Heart left ventricle (tissue), 16 donors: Measurements from ENCODE around the gene ESYT3. TPM values are rescaled to one million over a fixed set of nuclear protein-coding genes. Genes with fewer than 3 reads are reported as not detected.

Experiments used
- ATAC-seq, 4 donors: fragments of 200-7000 bp; cut with Tn5 transposase; one replicate each; pipeline ENCODE4 v1.9.1; 2020 to 2022; ENCODE audit warnings: moderate library complexity in 4 of 4, mild to moderate bottlenecking in 3 of 4, moderate number of reproducible peaks in 1 of 4
- DNase-seq, 5 donors: peaks; one replicate each; pipeline ENCODE4 v3.0.0-alpha.2; 2020
- H3K27ac ChIP-seq, 12 donors: fragments of 200-600 bp; sonication (generic) in 4 of 12; one replicate each; pipeline versions ENCODE4 v1.5.0 to v1.8.0; 2016 to 2022; ENCODE audit warnings: mild to moderate bottlenecking in 2 of 12
- H3K27me3 ChIP-seq, 9 donors: fragments of 200-600 bp; sonication (generic) in 2 of 9; one replicate each; pipeline versions ENCODE4 v1.5.1 to v1.8.0; 2016 to 2022; ENCODE audit warnings: mild to moderate bottlenecking in 3 of 9
- H3K36me3 ChIP-seq, 9 donors: fragments of 200-600 bp; sonication (generic) in 2 of 9; one replicate each; pipeline versions ENCODE4 v1.5.0 to v1.8.0; 2018 to 2022; ENCODE audit warnings: mild to moderate bottlenecking in 2 of 9
- H3K4me1 ChIP-seq, 12 donors: fragments of 200-600 bp; sonication (generic) in 4 of 12; one replicate each; pipeline versions ENCODE4 v1.5.0 to v1.8.0; 2016 to 2022; ENCODE audit warnings: mild to moderate bottlenecking in 3 of 12
- H3K4me3 ChIP-seq, 12 donors: fragments of 200-600 bp; sonication (generic) in 4 of 12; one replicate each; pipeline versions ENCODE4 v1.5.0 to v1.8.0; 2017 to 2022; ENCODE audit warnings: mild to moderate bottlenecking in 9 of 12, moderate library complexity in 4 of 12
- H3K9me3 ChIP-seq, 12 donors: fragments of 200-600 bp; sonication (generic) in 4 of 12; one replicate each; pipeline versions ENCODE4 v1.5.0 to v1.8.0; 2016 to 2022; ENCODE audit warnings: mild to moderate bottlenecking in 1 of 12
- CTCF ChIP-seq, 12 donors: fragments of 200-600 bp; sonication (generic) in 4 of 12; IDR thresholded peaks; one replicate each; pipeline versions ENCODE4 v1.5.0 to v1.8.0; 2018 to 2022; ENCODE audit warnings: antibody characterized with exemption in 12 of 12, mild to moderate bottlenecking in 5 of 12
- POLR2A ChIP-seq, 2 donors: fragments of 450-650 bp; IDR thresholded peaks; one replicate each; pipeline ENCODE4 v1.6.1; 2017; ENCODE audit warnings: antibody characterized with exemption in 2 of 2, mild to moderate bottlenecking in 2 of 2, moderate library complexity in 2 of 2
- WGBS, 4 donors: extraction: QIAGEN DNeasy Blood & Tissue Kit in 2 of 4; methylation state at CpG; one replicate each; pipeline versions ENCODE4 v1.1.5 to v1.1.7; 2013 to 2018; 5-methylcytosine and 5-hydroxymethylcytosine counted together
- intact Hi-C, 10 donors: fragments of 100-400 bp; cut with DNase I; formaldehyde crosslinking; loops; one replicate each; pipeline versions ENCODE4 v1.11.1 to v1.14.2; 2022
- long read RNA-seq, 3 donors: library from polyadenylated mRNA; unstranded; transcript quantifications; one replicate each; pipeline ENCODE4 v2.0.0, GENCODE V29; 2020 to 2021
- polyA plus RNA-seq, 2 donors: library from polyadenylated mRNA; stranded (reverse); fragments of 200-250 nt; gene quantifications; one replicate each; pipeline ENCODE4 v1.2.3, GENCODE V29; 2013
- total RNA-seq, 9 donors: library from RNA; depleted of rRNA in 2 of 9; stranded (reverse); fragments of >200 nt in 2 of 9; fragmentation: NEBNext Ultra II Directional in 3 of 9; extraction: Animal tissue kit (Norgen Biotek cat#: 25700) in 3 of 9; gene quantifications; one replicate each; pipeline versions ENCODE4 v1.1.0 to v1.2.4, GENCODE V29; 2016 to 2023
- donor health status: ischemic (EF 13 %, LVEDD 7.1; RV severe dilation, severe dysfunction).
- donor health status: healthy with polysubstance abuse.
- donor health status: DM: no; HTN: yes; CAD: no.
- donor health status: DM: no; HTN: no; CAD: no.
- donor health status: ischemic (EF 25% LVEDD 6.9; RV normal size, moderate dysfunction).
- donor health status: ischemic (EF 25% LVEDD 5.7; RV mildly dilated, moderate dysfunction).
- donor health status: healthy.
- donor health status: DM: yes; HTN: yes; CAD: no.
- donor health status: ischemic (EF 35%, LVEDD 5.7; RV mildly dilated, moderate dysfunction).
- donor health status: nonischemic (EF 11% LVEDD 7.7; RV severe dilation, severe dysfunction).
- donor health status: DM: yes; HTN: yes; CAD: no.
- donor health status: PGD.
- donor health status: ischemic (EF 29% LVEDD 5.4; RV normal size, mild dysfunction).
- donor health status: nonischemic (EF 23%, LVEDD 6.1; RV moderate dilation, normal function).

Gene ESYT3, protein sequence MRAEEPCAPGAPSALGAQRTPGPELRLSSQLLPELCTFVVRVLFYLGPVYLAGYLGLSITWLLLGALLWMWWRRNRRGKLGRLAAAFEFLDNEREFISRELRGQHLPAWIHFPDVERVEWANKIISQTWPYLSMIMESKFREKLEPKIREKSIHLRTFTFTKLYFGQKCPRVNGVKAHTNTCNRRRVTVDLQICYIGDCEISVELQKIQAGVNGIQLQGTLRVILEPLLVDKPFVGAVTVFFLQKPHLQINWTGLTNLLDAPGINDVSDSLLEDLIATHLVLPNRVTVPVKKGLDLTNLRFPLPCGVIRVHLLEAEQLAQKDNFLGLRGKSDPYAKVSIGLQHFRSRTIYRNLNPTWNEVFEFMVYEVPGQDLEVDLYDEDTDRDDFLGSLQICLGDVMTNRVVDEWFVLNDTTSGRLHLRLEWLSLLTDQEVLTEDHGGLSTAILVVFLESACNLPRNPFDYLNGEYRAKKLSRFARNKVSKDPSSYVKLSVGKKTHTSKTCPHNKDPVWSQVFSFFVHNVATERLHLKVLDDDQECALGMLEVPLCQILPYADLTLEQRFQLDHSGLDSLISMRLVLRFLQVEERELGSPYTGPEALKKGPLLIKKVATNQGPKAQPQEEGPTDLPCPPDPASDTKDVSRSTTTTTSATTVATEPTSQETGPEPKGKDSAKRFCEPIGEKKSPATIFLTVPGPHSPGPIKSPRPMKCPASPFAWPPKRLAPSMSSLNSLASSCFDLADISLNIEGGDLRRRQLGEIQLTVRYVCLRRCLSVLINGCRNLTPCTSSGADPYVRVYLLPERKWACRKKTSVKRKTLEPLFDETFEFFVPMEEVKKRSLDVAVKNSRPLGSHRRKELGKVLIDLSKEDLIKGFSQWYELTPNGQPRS
- 1 to 10 TPM in 6 of 9 donors, under 1 TPM in 3; 0.87 to 2.7 (median 1.7) TPM for total RNA-seq
- polyA plus RNA-seq, result 1 to 10 TPM in 1 of 2 donors, under 1 TPM in 1; 0.42 to 1.0 TPM
- long read RNA-seq, donor 1, partial matches to known transcripts, result 0 of 2 reads
- long read RNA-seq, donor 1, other reads (novel, unspliced or antisense), result 2 of 2 reads
- long read RNA-seq, donor 2, full-length matches to known transcripts, result 2 of 9 reads
- long read RNA-seq, donor 2, partial matches to known transcripts, result 3 of 9 reads
- long read RNA-seq, donor 2, other reads (novel, unspliced or antisense), result 4 of 9 reads
- long read RNA-seq, donor 3, partial matches to known transcripts, result 1 of 2 reads
- long read RNA-seq, donor 3, other reads (novel, unspliced or antisense), result 1 of 2 reads

DNA sequence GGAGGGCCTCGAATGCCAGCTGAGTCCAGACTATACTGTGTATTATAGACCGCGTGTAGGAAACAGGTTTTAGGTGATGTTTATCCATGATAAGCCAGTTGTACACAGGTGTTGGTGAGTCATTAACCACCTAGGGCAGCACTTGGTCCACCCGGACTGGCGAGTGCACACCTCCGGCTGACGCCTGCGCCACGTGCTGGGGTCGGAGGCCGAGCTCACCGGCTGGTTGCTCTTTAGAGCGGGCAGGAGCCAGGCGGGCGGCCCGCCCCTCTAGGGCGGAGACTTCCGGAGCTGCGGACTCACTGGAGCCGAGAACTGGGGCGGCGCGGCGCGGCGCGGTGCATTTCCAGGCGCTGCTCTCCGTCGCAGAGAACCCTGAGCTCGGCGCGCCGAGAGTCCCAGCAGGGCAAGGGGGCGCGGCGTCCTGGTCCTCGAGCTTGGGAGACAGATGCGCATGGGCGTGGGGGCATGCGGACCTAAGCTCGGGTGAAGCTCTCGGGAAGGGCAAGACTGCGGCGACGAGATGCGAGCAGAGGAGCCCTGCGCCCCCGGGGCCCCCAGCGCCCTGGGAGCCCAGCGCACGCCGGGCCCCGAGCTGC, at the start of gene ESYT3:
TSS of gene ESYT3 (plus strand) at position 341 of the 599 bp plus-strand sequence. CDS start at position 524, 183 bp downstream.
- intact Hi-C loops, result no loop called here
- H3K4me3 ChIP-seq, result peak within 1 kb of the TSS; percentile 35 to 65 (median 55)
- DNase-seq (peak; percentile 56 to 84 (median 69)), ATAC-seq (peak; percentile 68 to 93 (median 88))
- H3K4me1 ChIP-seq, result peaks cover 0 to 24% (median 15%) of the 10 kb centered on the region in 12 donors
- peak in 1 of 2 donors; percentile 35 for TF ChIP-seq POLR2A (IDR thresholded peaks at IDR 0.05)
- TF ChIP-seq CTCF (IDR thresholded peaks at IDR 0.05), result no peak
- no peaks in the 10 kb centered on the region for H3K36me3 ChIP-seq
- WGBS, 4 donors, result 1 to 8% (median 3%) methylated on average over 16 to 54 of the region's 54 CpGs
- peak within 1 kb of the TSS in 2 of 12 donors; percentile 18 to 56 for H3K27ac ChIP-seq
- no peaks in the 10 kb centered on the region for H3K9me3 ChIP-seq
- peaks cover 0 to 42% (median 10%) of the 10 kb centered on the region in 9 donors for H3K27me3 ChIP-seq

- H3K27me3 ChIP-seq, result no peaks in the 10 kb centered on the region
- TF ChIP-seq POLR2A (IDR thresholded peaks at IDR 0.05) (no peak), CTCF (IDR thresholded peaks at IDR 0.05) (no peak)
- peaks cover 9 to 83% (median 47%) of the 10 kb centered on the region in 12 donors for H3K4me1 ChIP-seq
- no peaks in the 10 kb centered on the region for H3K9me3 ChIP-seq
- 91 to 93% (median 92%) methylated on average over 5 of the region's 5 CpGs for WGBS, 4 donors
- peaks cover 0 to 9% (median 0%) of the 10 kb centered on the region in 9 donors for H3K36me3 ChIP-seq
- no peak for DNase-seq
- intact Hi-C loops, result loop anchor here in 1 of 10 donors (5.0 kb wide), 1 partner anchor 38 kb away; the partner anchor contains the start of gene MRAS
- no peak overlapping the region for H3K4me3 ChIP-seq
- peak overlapping the region in 10 of 12 donors; percentile 52 to 96 (median 90) for H3K27ac ChIP-seq
- no peak for ATAC-seq
Measured at GRCh38 chr3:138384976-138385375, 49.4 kb upstream of the ESYT3 start.

DNA sequence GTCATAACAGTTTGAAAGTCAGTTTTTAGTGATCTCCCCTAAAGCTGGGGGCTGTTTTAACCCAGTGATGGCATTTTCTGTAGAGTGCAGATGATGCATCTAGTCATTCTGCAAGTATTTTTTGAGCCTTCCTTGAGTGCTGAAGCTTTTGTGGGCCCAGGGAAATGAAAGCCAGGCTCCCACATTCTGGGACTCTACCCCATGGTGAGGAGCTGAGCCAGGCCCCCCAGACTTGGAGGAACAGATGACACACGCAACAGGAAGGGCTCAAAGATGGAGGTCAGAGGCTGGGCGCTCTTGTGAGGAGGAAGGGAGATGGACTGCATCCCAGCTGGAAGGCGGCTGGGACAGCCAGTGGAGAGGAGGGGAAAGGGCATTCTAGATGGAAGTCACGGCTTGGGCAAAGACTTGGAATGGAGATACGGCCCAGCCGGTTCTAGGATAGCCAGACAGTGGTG, 45.2 kb upstream of the ESYT3 start:
- H3K4me3 ChIP-seq, result no peak overlapping the region
- H3K27me3 ChIP-seq, result no peaks in the 10 kb centered on the region
- intact Hi-C loops, result no loop called here
- TF ChIP-seq POLR2A (IDR thresholded peaks at IDR 0.05) (no peak), CTCF (IDR thresholded peaks at IDR 0.05) (no peak)
- no peak for DNase-seq
- H3K36me3 ChIP-seq, result peaks cover 0 to 11% (median 0%) of the 10 kb centered on the region in 9 donors
- peak in 3 of 4 donors; percentile 2 to 5 (median 4) for ATAC-seq
- peak overlapping the region; percentile 18 to 96 (median 80) for H3K27ac ChIP-seq
- WGBS, 4 donors, result 59 to 84% (median 71%) methylated on average over 6 of the region's 6 CpGs
- peaks cover 0 to 71% (median 28%) of the 10 kb centered on the region in 12 donors for H3K4me1 ChIP-seq
- no peaks in the 10 kb centered on the region for H3K9me3 ChIP-seq
